NCI-H748 (cell line): ENCODE results near the gene ARHGEF39.

Experiments used
- DNase-seq: peaks from one replicate; lab custom pipeline; 2025; ENCODE audit not compliant: unreplicated experiment; lab: John Stamatoyannopoulos, UW

The ARHGEF39 gene

DNA sequence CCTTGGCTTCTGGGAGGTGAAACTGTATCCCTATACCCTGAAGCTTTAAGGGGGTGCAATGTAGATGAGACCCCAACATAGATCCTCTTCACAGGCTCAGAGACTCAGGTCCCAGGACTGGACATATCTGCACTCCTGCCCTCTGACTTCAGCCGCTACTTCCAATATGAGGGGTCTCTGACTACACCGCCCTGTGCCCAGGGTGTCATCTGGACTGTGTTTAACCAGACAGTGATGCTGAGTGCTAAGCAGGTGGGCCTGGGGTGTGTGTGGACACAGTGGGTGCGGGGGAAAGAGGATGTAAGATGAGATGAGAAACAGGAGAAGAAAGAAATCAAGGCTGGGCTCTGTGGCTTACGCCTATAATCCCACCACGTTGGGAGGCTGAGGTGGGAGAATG, 14.1 kb upstream of the ARHGEF39 start:
- no peak for DNase-seq

DNA sequence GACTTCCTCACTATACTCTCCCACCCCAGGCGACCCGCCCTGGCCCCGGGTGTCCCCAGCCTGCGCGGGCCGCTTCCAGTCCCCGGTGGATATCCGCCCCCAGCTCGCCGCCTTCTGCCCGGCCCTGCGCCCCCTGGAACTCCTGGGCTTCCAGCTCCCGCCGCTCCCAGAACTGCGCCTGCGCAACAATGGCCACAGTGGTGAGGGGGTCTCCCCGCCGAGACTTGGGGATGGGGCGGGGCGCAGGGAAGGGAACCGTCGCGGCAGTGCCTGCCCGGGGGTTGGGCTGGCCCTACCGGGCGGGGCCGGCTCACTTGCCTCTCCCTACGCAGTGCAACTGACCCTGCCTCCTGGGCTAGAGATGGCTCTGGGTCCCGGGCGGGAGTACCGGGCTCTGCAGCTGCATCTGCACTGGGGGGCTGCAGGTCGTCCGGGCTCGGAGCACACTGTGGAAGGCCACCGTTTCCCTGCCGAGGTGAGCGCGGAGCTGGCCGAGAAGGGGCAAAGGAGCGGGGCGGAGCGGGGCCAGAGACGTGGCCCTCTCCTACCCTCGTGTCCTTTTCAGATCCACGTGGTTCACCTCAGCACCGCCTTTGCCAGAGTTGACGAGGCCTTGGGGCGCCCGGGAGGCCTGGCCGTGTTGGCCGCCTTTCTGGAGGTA, 10.9 kb upstream of the ARHGEF39 start:
- no peak for DNase-seq

DNA sequence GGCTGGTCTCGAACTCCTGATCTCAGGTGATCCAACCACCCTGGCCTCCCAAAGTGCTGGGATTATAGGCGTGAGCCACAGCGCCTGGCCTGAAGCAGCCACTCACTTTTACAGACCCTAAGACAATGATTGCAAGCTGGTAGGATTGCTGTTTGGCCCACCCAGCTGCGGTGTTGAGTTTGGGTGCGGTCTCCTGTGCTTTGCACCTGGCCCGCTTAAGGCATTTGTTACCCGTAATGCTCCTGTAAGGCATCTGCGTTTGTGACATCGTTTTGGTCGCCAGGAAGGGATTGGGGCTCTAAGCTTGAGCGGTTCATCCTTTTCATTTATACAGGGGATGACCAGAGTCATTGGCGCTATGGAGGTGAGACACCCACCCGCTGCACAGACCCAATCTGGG, 10.2 kb upstream of the ARHGEF39 start:
- no peak for DNase-seq

GRCh38 chr9:35674025-35674361, 9.0 kb upstream of the ARHGEF39 start:
- no peak for DNase-seq

DNA sequence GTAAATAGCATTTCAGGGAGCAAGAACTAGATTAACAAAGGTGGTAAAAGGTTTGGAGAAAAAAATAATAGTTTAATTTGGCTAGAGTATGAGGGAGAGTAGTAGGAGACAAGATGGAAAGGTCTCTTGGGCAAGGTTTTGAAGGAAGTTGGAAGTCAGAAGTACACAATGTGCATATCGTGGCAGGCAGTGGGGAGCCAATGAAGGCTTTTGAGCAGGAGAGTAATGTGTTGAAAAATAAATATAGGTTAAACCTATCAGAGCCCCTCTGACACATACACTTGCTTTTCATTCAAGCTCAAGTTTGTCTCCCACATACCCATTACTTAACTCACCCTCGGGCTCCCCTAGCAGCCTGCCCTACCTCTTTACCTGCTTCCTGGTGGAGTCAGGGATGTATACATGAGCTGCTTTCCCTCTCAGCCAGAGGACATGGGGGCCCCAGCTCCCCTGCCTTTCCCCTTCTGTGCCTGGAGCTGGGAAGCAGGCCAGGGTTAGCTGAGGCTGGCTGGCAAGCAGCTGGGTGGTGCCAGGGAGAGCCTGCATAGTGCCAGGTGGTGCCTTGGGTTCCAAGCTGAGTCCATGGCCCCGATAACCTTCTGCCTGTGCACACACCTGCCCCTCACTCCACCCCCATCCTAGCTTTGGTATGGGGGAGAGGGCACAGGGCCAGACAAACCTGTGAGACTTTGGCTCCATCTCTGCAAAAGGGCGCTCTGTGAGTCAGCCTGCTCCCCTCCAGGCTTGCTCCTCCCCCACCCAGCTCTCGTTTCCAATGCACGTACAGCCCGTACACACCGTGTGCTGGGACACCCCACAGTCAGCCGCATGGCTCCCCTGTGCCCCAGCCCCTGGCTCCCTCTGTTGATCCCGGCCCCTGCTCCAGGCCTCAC, 8.4 kb upstream of the ARHGEF39 start, which contains the start of gene CA9:
Gene CA9, plus strand, starts transcription at position 797 of the 893 bp plus-strand sequence. Its CDS starts 32 bp downstream, at position 829.
- DNase-seq = no peak

- no peak for DNase-seq
Measured at GRCh38 chr9:35669331-35670145, 4.5 kb upstream of the ARHGEF39 start.

DNA sequence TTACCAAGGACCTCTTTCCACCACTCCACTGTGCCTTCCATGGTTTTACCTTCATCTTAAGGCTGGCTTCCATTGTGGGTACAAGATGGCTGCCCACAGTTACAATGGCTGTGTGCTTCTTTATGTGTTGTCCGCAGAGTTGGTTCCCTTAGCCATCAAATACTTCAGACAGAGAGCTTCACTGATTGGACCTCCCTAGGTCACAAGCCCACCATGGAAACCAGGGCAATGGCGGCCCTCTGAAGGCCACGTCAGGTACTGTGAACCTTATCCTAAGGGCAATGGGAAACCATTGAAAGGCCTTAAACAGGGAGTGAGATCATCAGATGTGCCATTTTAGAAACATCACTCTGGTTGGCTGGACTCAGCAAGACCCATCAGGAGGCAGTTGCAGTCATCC, 2.9 kb upstream of the ARHGEF39 start:
- DNase-seq = no peak

DNA sequence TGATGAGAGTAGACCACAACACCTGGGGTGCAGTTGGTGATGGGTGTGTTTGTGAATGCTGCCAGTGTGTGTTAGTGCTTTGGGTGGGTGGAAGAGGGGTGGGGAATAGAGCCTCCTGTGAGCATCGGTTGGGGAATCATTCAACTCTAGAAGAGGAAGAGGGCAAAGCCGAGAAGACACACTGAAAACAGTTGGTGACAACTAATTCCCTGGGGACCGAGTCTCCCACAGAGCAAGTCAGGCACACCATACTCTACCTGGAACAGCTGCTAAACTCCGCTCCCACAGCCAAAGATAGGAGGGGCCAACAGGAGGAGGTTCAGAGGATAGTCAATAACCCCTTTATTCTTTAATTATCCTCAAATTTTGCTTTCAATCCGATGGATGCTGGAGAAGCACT, 1.6 kb upstream of the ARHGEF39 start:
- DNase-seq = no peak

- DNase-seq = no peak
Measured at GRCh38 chr9:35666045-35666444, 1.1 kb upstream of the ARHGEF39 start.

DNA sequence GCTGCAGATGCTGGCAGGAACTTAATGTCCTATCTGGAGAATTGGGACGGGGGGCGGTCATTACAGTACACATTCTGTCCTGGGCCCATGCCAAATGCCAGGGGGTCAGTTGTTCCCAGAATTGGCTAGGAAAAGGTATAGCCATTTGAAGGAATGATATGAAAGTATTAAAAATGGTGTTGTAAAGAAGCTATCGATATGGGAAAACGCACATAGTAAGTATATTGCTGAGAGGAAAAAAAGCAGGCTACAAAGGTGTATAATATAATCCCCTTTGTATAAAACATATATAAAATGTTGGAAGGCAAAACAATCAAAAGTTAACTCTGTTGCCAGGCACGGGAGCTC, 450 bp upstream of the ARHGEF39 start:
- DNase-seq = no peak

- DNase-seq = no peak
Measured at GRCh38 chr9:35662437-35662836, 2.6 kb downstream of the ARHGEF39 start.

- no peak for DNase-seq
Measured at GRCh38 chr9:35661756-35662350, 3.1 kb downstream of the ARHGEF39 start.

- DNase-seq = no peak
Measured at GRCh38 chr9:35660966-35661415, 4.0 kb downstream of the ARHGEF39 start.

DNA sequence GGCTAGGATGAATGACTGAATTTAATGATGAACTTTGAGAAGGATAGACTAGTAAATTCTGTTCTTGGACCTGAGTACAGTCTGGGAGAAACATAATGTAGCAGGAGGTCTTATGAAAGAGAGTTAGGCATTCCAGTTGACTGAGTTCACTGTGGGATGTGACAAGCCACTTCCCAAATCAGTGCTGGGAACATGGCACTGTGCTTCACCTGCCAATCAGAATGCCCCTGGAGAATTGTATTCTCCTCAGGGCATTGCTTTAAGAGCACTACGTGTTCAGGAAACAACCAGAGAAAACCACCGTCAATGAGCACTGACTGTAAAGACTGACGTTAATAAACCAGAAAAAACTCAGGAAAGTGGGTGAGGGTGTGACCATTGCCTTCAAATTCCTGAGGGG, 5.7 kb downstream of the ARHGEF39 start:
- no peak for DNase-seq

DNA sequence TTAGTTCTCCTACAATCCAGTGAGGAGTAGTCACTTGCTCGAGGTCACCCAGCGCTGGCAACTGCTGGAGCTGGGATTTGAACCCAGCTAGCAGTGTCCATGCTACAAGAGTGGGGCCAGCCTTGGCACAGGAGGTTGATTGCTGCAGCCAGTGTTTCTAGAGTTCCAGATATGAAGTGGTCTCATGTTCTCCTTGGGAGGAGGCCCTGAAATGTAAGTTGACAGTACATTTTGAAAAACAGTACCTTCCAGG, 6.1 kb downstream of the ARHGEF39 start:
- peak; percentile 66 for DNase-seq

DNA sequence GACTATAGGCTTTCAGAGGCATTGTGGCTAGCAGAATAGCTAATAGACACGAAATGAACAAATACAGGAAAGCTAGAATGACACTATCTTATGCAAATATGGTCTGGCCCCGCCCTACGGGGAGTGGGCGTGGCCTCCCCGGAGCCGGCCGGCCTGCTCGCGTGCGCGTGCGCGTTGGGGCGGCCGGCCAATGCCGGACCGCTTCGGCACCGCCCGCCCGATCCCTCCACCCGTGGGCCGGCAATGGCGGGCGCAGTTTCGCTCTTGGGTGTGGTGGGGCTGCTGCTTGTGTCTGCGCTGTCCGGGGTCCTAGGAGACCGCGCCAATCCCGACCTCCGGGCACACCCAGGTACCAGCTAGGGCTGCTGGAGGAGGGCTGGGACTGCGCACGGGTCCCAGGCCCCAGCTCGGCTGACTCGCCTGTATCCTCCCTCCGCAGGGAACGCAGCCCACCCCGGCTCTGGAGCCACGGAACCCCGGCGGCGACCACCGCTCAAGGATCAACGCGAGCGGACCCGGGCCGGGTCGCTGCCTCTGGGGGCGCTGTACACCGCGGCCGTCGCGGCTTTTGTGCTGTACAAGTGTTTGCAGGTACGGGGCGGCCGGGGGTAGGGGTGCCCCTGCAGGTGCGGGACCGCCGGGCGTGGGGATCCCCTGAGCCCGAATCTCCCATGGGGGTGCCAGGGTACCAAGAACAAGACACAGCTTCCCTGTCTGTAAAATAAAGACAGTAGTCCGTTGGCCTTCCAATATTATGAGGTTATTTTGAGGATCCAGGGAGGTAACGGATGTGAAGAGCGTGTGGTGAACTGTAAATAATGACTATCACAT, 6.6 kb downstream of the ARHGEF39 start, which contains the start of gene CCDC107:
Gene CCDC107, plus strand, starts transcription at position 156 of the 831 bp plus-strand sequence. Its CDS starts 88 bp downstream, at position 244.
- DNase-seq = peak; percentile 90

DNA sequence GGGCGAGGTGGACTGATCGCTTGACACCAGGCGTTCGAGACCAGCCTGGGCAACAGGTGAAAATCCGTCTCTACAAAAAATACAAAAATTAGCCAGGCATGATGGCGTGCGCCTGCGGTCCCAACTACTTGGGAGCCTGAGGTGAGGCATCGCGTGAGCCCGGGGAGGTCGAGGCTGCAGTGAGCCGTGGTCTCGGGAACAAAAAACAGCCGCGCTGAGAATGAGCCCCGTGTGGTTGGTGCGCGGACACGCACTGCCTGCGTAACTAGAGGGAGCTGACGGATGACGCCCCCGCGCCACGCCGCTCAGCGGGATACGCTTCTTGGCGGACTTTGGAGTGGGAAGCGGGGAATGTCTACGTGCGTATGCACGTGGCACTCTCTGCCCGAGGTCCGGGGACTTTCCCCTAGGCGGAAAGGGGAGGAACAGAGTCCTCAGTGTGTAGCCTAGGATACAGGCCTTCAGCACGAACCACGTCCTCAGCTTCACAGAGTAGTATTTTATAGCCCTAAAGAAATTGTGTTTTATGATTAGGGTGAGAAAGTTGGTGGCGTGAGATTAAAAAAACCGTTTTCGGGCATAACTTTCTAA, 7.4 kb downstream of the ARHGEF39 start, which contains the start of gene RMRP:
Gene RMRP, minus strand, starts transcription at position 474 of the 591 bp plus-strand sequence.
- peak; percentile 100 for DNase-seq

DNA sequence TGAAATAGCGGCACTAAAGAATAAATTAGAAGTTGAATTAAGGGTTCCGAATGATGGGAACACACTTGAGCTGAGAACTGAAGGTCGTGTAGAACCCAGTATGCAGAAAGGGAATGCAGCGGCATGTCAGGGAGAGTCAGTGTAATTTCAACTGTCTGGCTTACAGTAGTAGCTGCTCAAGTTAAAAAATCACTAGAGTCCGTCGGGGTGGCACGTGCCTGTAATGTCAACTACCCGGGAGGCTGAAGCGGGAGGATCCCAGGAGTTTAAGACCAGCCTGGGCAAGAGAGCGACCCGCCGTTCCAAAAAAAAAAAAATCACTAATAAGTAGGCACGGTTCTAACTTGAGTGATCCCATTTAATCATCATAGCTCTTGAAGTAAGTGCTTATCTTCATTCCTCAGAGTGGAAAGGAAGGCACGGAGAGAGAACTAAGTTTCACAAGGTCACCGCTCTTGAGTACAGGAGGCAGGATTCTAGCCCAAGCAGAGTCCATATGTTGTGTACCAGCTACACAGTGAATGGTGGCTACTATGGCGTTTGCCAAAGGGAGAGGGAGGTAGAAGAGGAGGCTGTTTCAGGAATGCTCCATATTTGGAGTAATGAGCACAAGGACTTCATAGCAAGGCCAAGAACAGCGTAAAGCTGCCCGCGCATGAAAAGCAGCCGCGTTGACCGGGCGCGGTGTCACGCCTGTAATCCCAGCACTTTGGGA, 8.0 kb downstream of the ARHGEF39 start:
- DNase-seq = peak; percentile 80

- peak; percentile 24 for DNase-seq
Measured at GRCh38 chr9:35656348-35656747, 8.6 kb downstream of the ARHGEF39 start.
